MV-4-11 (cell line): Measurements from ENCODE around the gene ABCC3.
A peak's percentile ranks its signal among the peaks of the same experiment; 100 is the strongest.

Experiments
- DNase-seq: peaks from one replicate; lab custom pipeline; 2025; lab: John Stamatoyannopoulos, UW

The ABCC3 gene

GRCh38 chr17:50627782-50628601 is 6.7 kb upstream of the ABCC3 start:
- peak; percentile 3 for DNase-seq

GRCh38 chr17:50629902-50630301 is 4.8 kb upstream of the ABCC3 start:
- DNase-seq: no peak

DNA sequence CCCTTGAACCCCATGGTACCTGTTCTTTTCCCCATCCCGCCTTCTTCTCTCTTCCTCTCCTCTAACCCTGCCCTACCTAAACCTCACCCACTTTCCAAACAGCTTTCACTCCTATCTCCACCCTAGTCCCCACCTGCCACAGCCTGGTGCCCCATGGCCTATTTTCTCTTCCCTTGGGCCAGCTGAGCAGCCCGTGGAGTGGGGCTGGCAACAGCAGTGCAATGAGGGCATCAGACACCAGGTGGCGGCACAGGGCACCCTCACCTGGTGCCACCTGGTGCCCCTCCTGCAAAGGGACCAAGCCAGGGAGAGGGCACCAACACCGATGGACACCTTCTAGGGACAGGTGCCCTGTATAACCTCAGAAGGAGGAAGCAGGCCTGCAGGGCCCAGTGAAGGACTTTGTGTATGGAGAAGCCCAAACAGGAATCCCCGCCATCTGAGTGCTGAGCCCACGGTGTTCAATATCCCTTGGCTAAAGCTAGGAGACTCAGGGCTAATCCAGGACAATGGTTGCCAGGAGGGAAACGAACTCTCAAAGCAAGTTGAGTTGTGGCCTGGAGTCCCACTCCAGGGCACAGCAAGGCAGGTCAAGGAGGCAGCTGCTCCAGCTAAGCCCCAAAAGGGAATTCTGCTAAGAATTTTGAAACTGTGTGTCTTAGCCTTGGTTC is 4.0 kb upstream of the ABCC3 start:
- DNase-seq: no peak

DNA sequence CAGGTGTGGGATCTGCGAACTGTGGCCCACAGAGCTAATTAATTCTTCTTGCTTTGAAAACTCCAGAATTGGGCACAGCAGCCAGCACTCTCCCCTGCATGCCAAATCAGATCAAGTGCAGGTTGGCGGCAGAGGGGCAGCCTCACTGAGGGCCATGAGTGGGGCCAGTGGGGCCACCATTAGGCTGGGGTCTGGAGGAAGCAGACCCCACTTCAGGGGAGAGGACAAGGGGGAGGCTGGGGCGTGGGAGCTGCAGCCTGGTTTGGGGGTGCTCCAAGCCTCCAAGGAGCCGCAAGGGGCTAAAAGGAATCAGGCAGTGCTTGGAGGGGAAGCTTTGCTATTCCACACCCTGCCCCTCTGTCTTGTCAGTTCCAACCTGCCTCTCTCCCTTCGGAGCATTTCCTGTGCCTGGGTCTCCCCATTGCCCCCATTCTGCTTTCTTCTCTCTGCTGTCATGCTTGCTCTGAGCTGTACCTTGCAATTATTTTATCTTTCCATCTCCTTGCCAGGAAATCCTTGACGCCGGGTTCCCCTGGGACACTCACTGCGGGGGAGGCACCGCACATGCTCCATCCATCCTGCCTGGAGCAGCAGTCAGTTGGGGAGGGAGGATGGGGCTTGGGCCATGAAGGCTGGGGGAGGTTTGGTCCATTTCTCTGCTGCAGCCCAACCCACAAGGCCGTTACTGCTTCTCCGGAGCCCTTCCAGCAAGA is 3.3 kb upstream of the ABCC3 start:
- DNase-seq: no peak

DNA sequence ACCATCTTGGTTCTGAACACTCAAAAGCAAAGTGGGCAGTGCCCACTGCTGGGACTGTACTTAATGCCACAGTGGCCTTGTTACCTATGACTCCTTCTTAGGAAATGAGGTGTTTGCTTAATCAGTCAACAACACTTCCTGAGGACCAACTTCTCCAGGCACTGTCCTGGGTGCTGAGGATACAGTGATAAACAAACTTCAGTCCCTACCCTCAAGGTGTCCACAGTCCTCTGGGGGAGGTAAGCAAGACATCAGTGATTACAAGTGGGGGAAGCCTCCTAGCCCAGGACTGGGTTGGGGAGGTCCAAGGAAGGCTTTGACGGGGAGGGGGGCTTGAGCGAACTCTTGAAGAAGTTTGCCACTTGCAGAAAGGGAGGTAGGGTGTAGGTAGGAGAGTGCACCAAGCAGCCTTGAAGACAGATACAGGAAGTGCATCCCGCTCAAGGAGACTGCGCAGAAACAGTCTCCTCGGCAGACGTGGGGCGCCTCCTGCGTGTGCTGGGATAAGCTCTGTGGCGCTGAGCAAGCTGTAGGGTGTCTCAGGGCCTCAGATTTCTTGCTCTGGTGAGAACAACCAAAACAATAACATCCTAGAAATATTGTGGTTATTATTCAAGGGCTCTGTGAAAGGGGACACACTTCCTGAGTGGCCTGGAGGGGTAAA is 2.6 kb upstream of the ABCC3 start:
- DNase-seq: no peak

GRCh38 chr17:50632637-50633036 is 2.0 kb upstream of the ABCC3 start:
- DNase-seq: no peak

GRCh38 chr17:50633683-50634082 is 998 bp upstream of the ABCC3 start:
- no peak for DNase-seq

GRCh38 chr17:50634915-50635731 is 442 bp downstream of the ABCC3 start:
- DNase-seq: no peak

GRCh38 chr17:50635732-50635981 is 976 bp downstream of the ABCC3 start:
- DNase-seq: no peak

DNA sequence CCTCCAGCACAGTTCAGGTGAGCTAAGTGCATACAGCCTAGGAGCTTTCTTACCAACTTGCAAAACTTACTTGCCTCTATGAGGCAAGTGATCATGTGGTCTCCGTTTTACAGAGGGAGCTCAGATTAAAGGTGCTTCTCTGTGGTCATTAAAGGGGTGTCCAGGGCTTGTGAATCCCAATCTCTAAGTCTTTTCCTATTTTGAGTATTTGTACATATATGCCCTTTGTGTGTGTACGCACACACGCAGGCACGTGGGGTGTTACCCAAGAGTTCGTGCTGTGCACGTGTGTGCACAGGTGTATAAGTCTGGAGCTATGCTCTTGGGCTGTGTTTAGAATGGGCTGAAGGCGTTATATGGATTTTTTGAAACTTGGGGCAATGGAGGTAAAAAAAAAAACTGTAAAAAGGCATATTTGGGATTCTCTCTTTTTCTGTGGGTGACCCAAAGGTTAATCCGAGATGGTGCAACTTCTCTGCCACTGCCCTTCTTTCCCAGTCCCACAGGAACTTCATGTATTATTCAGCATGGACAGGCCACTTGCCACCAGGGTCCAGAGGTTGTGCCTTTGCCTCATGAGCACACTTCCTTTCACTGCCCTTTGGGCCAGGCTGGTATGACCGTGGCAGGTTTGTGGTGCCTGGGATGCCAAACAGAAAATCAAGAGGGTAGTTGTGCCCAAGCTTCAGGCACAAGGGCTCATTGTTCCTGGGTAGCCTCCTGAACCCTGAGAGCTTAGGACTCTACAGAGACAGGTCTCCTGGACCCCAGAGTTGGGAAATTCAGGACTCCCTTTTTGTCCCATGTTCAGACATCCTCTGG is 1.5 kb downstream of the ABCC3 start:
- no peak for DNase-seq

GRCh38 chr17:50636804-50637195 is 2.1 kb downstream of the ABCC3 start:
- no peak for DNase-seq

DNA sequence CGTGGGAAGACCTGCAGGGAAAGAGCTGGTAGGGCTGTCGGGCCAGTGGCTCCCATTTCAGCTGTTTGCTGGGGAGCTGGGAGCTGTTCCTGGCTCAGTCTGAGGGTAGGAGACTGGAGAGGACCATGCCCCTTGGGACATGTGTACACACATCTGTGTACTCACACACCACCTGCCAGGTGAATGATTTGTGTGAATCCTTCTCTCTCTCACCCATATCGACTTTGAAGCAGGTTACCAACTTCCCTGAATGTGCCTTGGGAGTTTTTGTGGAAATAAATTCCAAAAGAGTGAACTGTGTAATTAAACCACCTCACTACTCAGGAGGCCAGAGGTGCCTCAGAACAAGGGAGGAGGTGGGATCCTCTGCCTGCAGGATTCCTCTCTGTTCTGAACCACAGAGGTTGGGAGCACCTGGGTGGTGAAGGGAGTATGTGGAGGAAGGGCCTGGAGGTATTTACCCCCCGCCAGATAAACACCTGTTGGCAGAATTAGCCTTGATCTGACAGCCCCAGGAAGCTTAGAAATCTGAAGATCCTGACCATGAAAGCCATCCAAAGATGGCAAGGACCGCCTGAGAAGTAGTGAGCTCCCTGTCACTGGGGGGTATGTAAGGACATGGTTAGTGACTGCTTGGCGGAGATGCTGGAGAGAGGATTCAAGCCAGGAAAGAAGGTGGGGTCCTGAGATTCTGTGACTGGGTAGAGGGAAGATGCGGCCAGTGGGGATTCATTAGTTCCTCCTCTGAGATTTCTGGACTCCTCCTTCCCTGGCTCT is 3.3 kb downstream of the ABCC3 start:
- no peak for DNase-seq

DNA sequence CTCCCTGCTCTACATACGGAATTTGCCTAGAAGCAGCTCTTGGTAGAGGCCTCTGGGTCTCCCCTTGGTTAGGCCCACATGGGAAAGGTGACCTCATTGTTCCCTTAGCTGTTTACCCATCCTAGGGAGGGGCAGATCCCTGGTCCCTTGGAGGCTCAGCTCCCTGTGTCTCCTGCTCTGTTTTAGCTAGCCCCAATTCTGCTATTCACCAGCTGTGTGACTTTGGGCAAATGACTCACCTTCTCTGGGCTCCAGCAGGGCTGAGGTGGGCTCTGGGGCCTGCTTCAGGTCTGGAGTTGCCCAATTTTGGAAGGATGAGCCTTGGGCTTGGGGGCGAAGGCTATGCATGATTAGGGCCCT is 3.9 kb downstream of the ABCC3 start:
- no peak for DNase-seq

DNA sequence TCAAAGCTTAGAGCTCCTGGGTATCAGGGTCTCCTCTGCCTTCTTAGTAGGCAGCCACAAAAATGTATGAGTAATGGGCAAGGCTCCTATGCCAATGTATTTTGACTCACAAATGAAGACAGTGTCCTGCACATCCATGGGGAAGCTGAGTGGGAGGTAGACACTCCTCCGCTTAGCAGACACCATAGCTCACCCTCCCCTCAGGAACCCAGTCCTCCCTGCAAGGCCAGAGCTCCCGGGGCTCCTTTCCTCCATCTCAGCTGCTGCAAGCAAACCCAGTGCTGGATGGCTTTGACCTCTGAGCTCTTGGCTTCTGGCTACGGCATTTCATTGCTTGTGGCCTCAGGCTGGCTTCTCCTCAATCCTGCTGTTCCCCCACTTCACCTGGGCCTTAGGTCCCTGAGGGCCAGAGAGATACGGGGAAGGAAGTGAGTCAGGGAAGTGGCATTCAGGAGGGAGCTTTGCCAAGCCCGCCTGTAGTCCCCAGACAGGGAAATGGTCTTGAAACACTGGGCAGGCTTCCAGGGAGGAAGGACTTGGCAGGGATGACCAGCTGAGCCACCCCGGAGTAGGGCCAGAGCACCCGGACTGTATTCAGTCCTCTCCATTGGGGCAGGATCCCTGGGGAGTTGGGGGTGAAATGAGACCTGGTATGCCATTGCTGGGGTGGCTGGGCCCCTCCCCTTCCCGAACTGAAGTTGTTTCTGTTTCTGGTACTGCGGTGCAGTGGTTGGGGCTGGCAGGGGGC is 4.5 kb downstream of the ABCC3 start:
- peak; percentile 19 for DNase-seq

GRCh38 chr17:50640686-50641351 is 6.1 kb downstream of the ABCC3 start:
- DNase-seq: peak; percentile 66

- no peak for DNase-seq
These were observed 6.7 kb downstream of the ABCC3 start for GRCh38 chr17:50641357-50641756.

GRCh38 chr17:50642071-50642721 is 7.5 kb downstream of the ABCC3 start:
- DNase-seq: no peak
